Heart left ventricle (tissue), 16 donors: Measurements from ENCODE around the gene PADI4. TPM values are rescaled to one million over a fixed set of nuclear protein-coding genes. Genes with fewer than 3 reads are reported as not detected.

ENCODE experiments used
- ATAC-seq, 4 donors: fragments of 200-7000 bp; cut with Tn5 transposase; one replicate each; pipeline ENCODE4 v1.9.1; 2020 to 2022; ENCODE audit warnings: moderate library complexity in 4 of 4, mild to moderate bottlenecking in 3 of 4, moderate number of reproducible peaks in 1 of 4
- DNase-seq, 5 donors: peaks; one replicate each; pipeline ENCODE4 v3.0.0-alpha.2; 2020
- H3K27ac ChIP-seq, 12 donors: fragments of 200-600 bp; sonication (generic) in 4 of 12; one replicate each; pipeline versions ENCODE4 v1.5.0 to v1.8.0; 2016 to 2022; ENCODE audit warnings: mild to moderate bottlenecking in 2 of 12
- H3K27me3 ChIP-seq, 9 donors: fragments of 200-600 bp; sonication (generic) in 2 of 9; one replicate each; pipeline versions ENCODE4 v1.5.1 to v1.8.0; 2016 to 2022; ENCODE audit warnings: mild to moderate bottlenecking in 3 of 9
- H3K36me3 ChIP-seq, 9 donors: fragments of 200-600 bp; sonication (generic) in 2 of 9; one replicate each; pipeline versions ENCODE4 v1.5.0 to v1.8.0; 2018 to 2022; ENCODE audit warnings: mild to moderate bottlenecking in 2 of 9
- H3K4me1 ChIP-seq, 12 donors: fragments of 200-600 bp; sonication (generic) in 4 of 12; one replicate each; pipeline versions ENCODE4 v1.5.0 to v1.8.0; 2016 to 2022; ENCODE audit warnings: mild to moderate bottlenecking in 3 of 12
- H3K4me3 ChIP-seq, 12 donors: fragments of 200-600 bp; sonication (generic) in 4 of 12; one replicate each; pipeline versions ENCODE4 v1.5.0 to v1.8.0; 2017 to 2022; ENCODE audit warnings: mild to moderate bottlenecking in 9 of 12, moderate library complexity in 4 of 12
- H3K9me3 ChIP-seq, 12 donors: fragments of 200-600 bp; sonication (generic) in 4 of 12; one replicate each; pipeline versions ENCODE4 v1.5.0 to v1.8.0; 2016 to 2022; ENCODE audit warnings: mild to moderate bottlenecking in 1 of 12
- POLR2A ChIP-seq, 2 donors: fragments of 450-650 bp; IDR thresholded peaks; one replicate each; pipeline ENCODE4 v1.6.1; 2017; ENCODE audit warnings: antibody characterized with exemption in 2 of 2, mild to moderate bottlenecking in 2 of 2, moderate library complexity in 2 of 2
- WGBS, 4 donors: extraction: QIAGEN DNeasy Blood & Tissue Kit in 2 of 4; methylation state at CpG; one replicate each; pipeline versions ENCODE4 v1.1.5 to v1.1.7; 2013 to 2018; 5-methylcytosine and 5-hydroxymethylcytosine counted together
- intact Hi-C, 10 donors: fragments of 100-400 bp; cut with DNase I; formaldehyde crosslinking; loops; one replicate each; pipeline versions ENCODE4 v1.11.1 to v1.14.2; 2022
- polyA plus RNA-seq, 2 donors: library from polyadenylated mRNA; stranded (reverse); fragments of 200-250 nt; gene quantifications; one replicate each; pipeline ENCODE4 v1.2.3, GENCODE V29; 2013
- total RNA-seq, 9 donors: library from RNA; depleted of rRNA in 2 of 9; stranded (reverse); fragments of >200 nt in 2 of 9; fragmentation: NEBNext Ultra II Directional in 3 of 9; extraction: Animal tissue kit (Norgen Biotek cat#: 25700) in 3 of 9; gene quantifications; one replicate each; pipeline versions ENCODE4 v1.1.0 to v1.2.4, GENCODE V29; 2016 to 2023
- TF ChIP-seq, protein P1 (sequence below), 12 donors: fragments of 200-600 bp; sonication (generic) in 4 of 12; IDR thresholded peaks; one replicate each; pipeline versions ENCODE4 v1.5.0 to v1.8.0; 2018 to 2022; ENCODE audit warnings: antibody characterized with exemption in 12 of 12, mild to moderate bottlenecking in 5 of 12
- donor health status: ischemic (EF 13 %, LVEDD 7.1; RV severe dilation, severe dysfunction).
- donor health status: healthy with polysubstance abuse.
- donor health status: DM: no; HTN: yes; CAD: no.
- donor health status: DM: no; HTN: no; CAD: no.
- donor health status: ischemic (EF 25% LVEDD 6.9; RV normal size, moderate dysfunction).
- donor health status: ischemic (EF 25% LVEDD 5.7; RV mildly dilated, moderate dysfunction).
- donor health status: healthy.
- donor health status: DM: yes; HTN: yes; CAD: no.
- donor health status: ischemic (EF 35%, LVEDD 5.7; RV mildly dilated, moderate dysfunction).
- donor health status: nonischemic (EF 11% LVEDD 7.7; RV severe dilation, severe dysfunction).
- donor health status: DM: yes; HTN: yes; CAD: no.
- donor health status: PGD.
- donor health status: ischemic (EF 29% LVEDD 5.4; RV normal size, mild dysfunction).
- donor health status: nonischemic (EF 23%, LVEDD 6.1; RV moderate dilation, normal function).

PADI4 gene
- total and polyA plus RNA-seq, 11 donors, result 0.08 to 2.3 (median 0.35) TPM; not detected in 2

DNA sequence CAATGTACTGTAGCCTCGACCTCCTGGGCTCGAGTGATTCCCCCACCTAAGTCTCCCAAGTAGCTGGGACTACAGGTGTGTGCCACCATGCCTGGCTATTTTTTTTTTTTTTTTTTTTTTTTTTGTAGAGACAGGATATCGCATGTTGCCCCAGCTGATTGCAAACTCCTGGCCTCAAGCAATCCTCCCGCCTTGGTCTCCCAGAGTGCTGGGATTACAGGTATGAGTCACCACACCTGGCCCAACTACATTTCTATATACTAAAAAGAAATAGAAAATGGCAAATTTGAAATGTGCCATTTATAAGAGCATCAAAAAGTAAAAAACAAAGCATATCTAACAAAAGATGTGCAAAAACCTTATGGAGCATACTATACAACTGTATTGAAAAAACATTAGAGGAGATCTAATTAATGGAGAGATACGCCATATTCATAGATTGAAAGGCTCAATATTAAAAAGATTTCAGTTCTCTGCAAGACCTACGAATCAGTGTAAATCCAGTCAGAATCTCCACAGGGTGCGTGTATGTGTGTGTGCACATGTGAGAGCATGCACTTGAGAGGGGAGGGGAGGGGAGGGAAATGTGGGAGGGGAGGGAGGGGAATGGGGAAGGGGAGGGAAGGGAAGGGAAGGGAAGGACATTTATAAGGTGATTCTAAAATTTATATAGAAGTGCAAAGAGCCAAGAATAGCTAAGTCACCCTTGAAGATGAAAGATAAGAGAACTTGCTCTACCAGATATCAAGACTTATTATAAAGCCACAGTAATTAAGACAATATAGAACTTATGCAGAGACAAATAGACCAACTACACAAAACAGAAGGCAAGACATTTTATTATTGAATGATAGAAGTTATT, 15.5 kb upstream of the PADI4 start:
- H3K4me3 ChIP-seq, result no peak overlapping the region
- no peak for ATAC-seq

DNA sequence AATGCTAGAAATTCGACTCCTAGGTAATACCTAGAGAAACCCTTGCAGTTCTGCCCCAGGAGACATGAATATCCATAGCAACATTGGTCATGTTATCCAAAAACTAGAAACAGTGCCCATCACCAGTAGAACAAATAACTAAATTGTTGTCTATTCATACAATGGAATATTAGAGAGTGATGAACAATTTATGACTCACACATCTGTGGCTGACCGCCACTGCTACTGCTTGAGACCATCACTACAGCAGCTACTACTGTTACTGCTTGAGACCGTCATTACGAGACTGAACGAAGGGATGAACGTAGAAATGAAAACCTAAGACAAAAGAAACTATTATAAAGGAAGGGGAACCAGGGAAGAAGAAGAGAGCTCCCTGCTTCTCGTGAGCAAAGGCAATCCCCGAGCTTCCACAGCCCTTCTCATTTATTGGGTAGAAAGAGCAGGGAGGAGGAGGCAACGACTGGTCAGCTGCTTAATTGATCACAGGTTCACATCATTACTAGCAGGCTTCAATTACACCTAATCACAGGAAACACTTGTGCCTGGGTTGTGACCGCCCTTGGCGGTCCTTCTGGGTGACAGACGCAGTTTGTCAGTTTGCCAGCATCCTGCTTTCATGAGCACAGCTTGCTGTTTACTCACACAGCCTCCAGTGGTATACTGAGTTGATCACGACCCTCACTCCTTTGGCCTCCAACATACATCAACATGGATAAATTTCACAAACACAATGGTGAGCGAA, 14.1 kb upstream of the PADI4 start:
- TF ChIP-seq, protein P1, sequence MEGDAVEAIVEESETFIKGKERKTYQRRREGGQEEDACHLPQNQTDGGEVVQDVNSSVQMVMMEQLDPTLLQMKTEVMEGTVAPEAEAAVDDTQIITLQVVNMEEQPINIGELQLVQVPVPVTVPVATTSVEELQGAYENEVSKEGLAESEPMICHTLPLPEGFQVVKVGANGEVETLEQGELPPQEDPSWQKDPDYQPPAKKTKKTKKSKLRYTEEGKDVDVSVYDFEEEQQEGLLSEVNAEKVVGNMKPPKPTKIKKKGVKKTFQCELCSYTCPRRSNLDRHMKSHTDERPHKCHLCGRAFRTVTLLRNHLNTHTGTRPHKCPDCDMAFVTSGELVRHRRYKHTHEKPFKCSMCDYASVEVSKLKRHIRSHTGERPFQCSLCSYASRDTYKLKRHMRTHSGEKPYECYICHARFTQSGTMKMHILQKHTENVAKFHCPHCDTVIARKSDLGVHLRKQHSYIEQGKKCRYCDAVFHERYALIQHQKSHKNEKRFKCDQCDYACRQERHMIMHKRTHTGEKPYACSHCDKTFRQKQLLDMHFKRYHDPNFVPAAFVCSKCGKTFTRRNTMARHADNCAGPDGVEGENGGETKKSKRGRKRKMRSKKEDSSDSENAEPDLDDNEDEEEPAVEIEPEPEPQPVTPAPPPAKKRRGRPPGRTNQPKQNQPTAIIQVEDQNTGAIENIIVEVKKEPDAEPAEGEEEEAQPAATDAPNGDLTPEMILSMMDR (IDR thresholded peaks at IDR 0.05), result no peak
- no peak for TF ChIP-seq POLR2A (IDR thresholded peaks at IDR 0.05)
- Histone ChIP-seq H3K36me3 (no peaks in the 10 kb centered on the region), H3K4me1 (no peaks in the 10 kb centered on the region), H3K27ac (no peak overlapping the region), H3K4me3 (no peak overlapping the region), H3K27me3 (peaks cover 0 to 35% (median 9%) of the 10 kb centered on the region in 9 donors), H3K9me3 (peaks cover 0 to 4% (median 0%) of the 10 kb centered on the region in 12 donors)
- intact Hi-C loops, result no loop called here
- WGBS, 4 donors, result 60 to 68% (median 61%) methylated on average over 14 of the region's 14 CpGs
- ATAC-seq (no peak), DNase-seq (no peak)

More for the DNA sequence above, 15.5 kb upstream of the PADI4 start:
- H3K4me1 ChIP-seq, result peaks cover 0 to under 1% (median 0%) of the 10 kb centered on the region in 12 donors
- no peak for DNase-seq
- WGBS, 4 donors, result 63 to 70% (median 66%) methylated on average over 7 of the region's 7 CpGs
- no peak overlapping the region for H3K27ac ChIP-seq
- H3K27me3 ChIP-seq, result peaks cover 0 to 41% (median 10%) of the 10 kb centered on the region in 9 donors
- H3K36me3 ChIP-seq, result no peaks in the 10 kb centered on the region
- H3K9me3 ChIP-seq, result no peaks in the 10 kb centered on the region
- TF ChIP-seq POLR2A (IDR thresholded peaks at IDR 0.05), result no peak
- TF ChIP-seq, protein P1 (IDR thresholded peaks at IDR 0.05), result no peak
- intact Hi-C loops, result no loop called here

GRCh38 chr1:17295292-17295691, 12.7 kb upstream of the PADI4 start:
- no peak overlapping the region for H3K27ac ChIP-seq
- DNase-seq (no peak), ATAC-seq (no peak)
- TF ChIP-seq, protein P1 (IDR thresholded peaks at IDR 0.05), result no peak
- no peak for TF ChIP-seq POLR2A (IDR thresholded peaks at IDR 0.05)
- H3K9me3 ChIP-seq, result peaks cover 0 to 6% (median 0%) of the 10 kb centered on the region in 12 donors
- intact Hi-C loops, result no loop called here
- no peak overlapping the region for H3K4me3 ChIP-seq
- 64 to 74% (median 66%) methylated on average over 4 of the region's 4 CpGs for WGBS, 4 donors
- H3K4me1 ChIP-seq, result no peaks in the 10 kb centered on the region
- H3K36me3 ChIP-seq, result no peaks in the 10 kb centered on the region
- H3K27me3 ChIP-seq, result peaks cover 0 to 28% (median 9%) of the 10 kb centered on the region in 9 donors

GRCh38 chr1:17296086-17296485, 11.9 kb upstream of the PADI4 start:
- 64 to 79% (median 77%) methylated on average over 5 of the region's 5 CpGs for WGBS, 4 donors
- Histone ChIP-seq H3K36me3 (no peaks in the 10 kb centered on the region), H3K27me3 (peaks cover 0 to 22% (median 6%) of the 10 kb centered on the region in 9 donors), H3K9me3 (peaks cover 0 to 10% (median 2%) of the 10 kb centered on the region in 12 donors), H3K27ac (no peak overlapping the region), H3K4me3 (no peak overlapping the region), H3K4me1 (no peaks in the 10 kb centered on the region)
- intact Hi-C loops, result no loop called here
- no peak for ATAC-seq
- DNase-seq, result no peak
- TF ChIP-seq, protein P1 (IDR thresholded peaks at IDR 0.05), result no peak
- TF ChIP-seq POLR2A (IDR thresholded peaks at IDR 0.05), result no peak
